Fibroblast of skin of right biceps (primary cell): ENCODE data around the gene ZNF334.
A peak's percentile ranks its signal among the peaks of the same experiment; 100 is the strongest.

Source experiments
- DNase-seq: peaks from one replicate; pipeline ENCODE4 v3.0.0-alpha.2; 2013

The ZNF334 gene

DNA sequence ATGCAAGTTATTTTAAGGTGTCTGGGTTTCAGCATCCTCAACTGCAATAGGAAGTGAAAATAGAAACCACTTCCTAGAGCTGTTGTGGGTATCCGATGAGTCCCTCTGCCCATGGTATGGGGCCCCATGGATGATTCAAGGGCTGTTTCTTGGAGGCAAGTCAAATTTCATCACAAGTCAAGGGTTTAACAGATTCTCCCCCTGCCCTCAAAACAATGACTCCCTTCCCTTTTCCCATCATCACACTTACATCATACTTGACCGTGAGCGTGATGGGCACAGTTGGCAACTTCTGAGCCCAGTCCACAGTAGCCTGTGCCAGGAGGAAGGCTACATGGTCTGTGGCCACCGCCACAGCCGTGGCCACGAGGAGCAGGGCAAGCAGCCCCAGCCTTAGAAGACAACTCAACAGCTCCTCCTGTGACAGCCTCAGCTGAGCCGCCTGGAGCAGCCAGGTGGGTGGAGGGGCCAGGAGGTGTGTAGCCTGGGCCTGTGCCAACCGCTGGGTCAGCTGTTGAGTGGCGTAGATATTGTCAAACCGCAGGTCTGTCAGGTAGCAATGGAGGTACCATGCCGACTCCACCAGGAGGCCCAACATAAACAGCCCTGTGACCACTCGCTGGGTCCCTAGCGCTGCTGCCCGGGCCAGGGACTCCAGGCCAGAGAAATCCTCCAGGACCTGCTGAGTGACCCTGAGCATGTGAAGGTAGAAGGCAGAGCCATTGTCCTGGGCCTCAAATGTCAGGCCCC is 31.9 kb upstream of the ZNF334 start:
- DNase-seq = peak; percentile 3

DNA sequence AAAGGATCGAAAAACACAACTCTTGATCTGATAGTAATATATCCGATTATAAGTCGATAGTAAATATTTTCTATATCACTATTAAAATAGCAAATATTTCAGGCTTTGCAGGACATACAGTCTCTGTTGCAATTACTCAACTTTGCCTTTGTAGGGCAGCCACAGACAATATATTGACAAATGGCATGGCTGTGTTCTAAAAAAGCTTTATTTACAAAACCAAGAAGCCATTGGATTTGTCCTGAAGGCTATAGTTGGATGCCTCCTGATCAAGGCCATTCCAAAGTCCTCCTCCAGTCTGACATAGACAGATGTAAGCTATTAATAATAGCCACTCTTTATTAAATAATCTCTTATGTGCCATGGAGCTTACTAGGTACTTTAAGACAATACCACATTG is 31.2 kb upstream of the ZNF334 start:
- no peak for DNase-seq

DNA sequence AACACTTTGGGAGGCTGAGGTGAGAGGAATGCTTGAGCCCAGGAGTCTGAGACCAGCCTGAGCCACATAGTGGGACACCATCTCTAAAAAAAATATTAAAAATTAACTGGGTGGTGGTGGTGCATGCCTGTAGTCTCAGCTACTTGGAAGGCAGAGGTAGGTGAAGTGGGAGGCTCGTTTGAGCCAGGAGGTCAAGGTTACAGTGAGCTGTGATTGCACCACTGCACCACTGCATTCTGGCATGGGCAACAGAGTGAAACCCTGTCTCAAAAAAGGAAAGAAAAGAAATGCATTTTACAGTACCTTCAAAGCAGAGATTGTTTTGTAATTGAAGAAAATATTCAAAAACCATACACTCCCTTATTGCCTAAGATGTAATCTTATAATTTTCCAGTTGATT is 30.6 kb upstream of the ZNF334 start:
- DNase-seq = no peak

DNA sequence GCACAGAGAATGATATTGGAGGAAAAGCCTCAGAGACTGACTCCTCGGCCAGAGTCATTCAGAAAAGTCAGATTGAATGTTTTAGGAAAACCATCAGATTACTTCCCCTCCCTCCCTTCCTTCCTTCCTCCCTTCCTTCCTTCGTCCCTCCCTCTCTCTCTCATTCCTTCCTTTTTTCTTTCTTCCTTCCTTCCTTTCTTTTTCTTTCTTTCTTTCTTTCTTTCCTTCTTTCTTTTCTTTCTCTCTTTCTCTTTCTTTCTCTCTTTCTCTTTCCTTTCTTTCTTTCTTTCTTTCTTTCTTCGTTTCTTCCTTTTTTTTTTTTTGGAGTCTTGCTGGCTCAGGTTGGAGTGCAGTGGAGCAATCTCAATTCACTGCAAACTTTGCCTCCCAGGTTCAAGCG is 29.7 kb upstream of the ZNF334 start:
- DNase-seq = no peak

DNA sequence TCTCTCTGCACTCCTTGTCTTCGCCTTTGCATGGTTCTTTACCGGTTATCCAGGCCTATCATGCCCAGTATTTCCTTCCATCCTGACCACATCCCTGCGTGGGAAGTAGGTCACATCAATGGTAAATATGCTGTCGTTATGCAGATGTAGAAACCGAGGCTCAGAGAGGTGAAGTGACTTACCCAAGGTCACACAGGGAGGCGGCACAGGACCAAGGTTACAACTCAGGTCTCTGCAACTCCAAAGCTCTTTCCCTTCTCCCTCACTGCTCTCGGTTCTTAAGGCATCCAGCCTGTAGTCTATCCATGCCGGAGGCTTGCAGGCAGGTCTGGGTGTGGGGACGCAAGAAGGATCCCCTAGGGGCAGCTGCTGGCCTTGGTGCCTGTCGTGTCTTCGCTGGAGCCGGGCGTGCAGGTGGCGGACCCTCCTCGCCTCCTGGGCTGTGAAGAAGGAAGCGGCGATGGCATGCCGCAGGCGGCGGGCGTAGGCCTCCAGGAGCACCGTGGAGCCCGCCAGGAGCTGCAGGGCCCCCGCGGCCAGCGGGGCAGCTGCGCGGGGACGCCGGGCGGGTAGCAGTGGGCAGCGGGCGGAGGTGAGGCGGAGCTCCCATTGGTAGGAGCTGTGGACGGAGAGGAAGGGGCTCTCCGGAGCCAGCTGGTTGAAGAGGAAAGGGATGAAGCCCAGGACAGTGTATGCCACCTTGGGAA is 28.0 kb upstream of the ZNF334 start:
- no peak for DNase-seq

GRCh38 chr20:46539113-46539512 is 25.8 kb upstream of the ZNF334 start:
- DNase-seq = no peak

DNA sequence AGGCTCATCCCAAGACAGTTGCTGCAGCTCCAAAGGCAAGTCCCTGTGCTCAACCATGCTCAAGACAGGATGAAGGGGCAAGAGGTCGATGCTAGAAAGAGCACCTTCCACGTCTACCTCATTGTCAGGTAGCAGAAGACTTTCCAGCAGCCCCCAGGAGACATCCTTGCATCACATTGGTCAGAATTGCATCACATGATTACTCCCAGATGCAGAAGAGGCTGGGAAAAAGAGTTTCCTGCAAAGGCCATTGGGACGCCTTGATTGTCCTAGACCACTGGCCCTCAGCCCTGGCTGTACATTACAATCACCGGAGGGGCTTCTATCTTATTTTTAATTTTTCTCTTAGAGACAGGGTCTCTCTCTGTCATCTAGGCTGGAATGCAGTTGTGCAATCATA is 17.3 kb upstream of the ZNF334 start:
- DNase-seq = no peak

DNA sequence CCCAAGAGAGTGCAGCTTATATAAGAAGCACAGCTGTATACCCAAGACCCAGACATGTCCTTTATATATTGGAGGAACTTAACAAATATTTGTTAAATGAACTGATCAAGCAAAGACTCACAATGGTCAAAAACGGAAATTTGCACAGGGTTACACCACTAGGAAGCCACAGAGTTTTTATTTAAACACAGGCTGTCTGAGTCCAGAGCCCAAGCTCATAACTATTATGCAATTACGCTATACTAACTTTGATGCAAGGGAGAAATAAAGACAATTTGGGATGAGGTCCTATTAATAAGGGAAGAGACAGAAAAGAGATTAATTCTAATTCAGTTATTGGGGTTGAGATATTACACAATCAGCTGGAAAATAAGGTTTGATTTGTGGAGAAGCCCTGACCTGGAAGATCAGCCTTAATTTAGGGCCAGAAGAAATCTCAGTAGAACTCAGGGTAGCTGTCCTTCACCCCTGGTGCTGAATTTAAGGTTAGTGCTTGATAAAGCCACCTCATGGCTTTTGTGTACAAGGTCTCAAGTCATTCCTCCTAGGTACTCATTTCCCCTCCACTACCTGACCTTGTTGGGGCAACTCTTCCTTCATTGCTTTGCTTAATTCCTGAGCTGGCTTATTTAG is 10.5 kb upstream of the ZNF334 start:
- DNase-seq = peak; percentile 7

- no peak for DNase-seq
Observed at GRCh38 chr20:46523108-46523507, 9.7 kb upstream of the ZNF334 start.

GRCh38 chr20:46520976-46521579 is 7.7 kb upstream of the ZNF334 start:
- DNase-seq = peak; percentile 30

GRCh38 chr20:46520540-46520939 is 7.2 kb upstream of the ZNF334 start:
- DNase-seq = no peak

DNA sequence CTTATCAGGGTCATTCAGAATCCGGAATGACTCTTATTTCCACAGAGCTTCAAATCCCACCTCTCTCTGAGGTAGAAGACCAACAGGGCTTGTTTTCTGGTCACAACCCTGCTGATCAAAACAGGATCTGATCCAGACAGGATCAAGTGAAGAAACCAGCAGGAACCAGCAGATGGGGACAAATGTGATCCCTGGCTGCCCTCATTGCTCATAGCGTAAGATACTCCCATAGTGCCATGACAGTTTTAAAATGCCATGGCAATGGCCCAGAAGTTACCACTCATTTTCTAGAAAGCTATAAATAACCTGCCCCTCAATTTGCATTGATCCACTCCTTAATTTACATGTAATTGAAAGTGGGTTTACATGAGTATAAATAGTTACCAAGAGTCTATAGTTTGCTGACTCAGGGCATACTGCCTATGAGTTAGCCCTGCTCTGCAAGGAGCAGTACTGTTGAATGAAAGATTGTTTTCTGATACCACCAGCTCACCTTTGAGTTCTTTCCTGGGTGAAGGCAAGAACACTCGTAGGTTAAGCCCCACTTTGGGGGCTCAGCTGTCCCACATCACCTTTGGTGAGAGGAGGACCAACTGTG is 6.2 kb upstream of the ZNF334 start:
- DNase-seq = no peak

GRCh38 chr20:46509523-46509922 is 3.8 kb downstream of the ZNF334 start:
- no peak for DNase-seq

GRCh38 chr20:46507760-46508407 is 5.5 kb downstream of the ZNF334 start:
- DNase-seq = no peak

- no peak for DNase-seq
Observed at GRCh38 chr20:46505506-46505905, 7.9 kb downstream of the ZNF334 start.

GRCh38 chr20:46501961-46502360 is 11.4 kb downstream of the ZNF334 start:
- no peak for DNase-seq

DNA sequence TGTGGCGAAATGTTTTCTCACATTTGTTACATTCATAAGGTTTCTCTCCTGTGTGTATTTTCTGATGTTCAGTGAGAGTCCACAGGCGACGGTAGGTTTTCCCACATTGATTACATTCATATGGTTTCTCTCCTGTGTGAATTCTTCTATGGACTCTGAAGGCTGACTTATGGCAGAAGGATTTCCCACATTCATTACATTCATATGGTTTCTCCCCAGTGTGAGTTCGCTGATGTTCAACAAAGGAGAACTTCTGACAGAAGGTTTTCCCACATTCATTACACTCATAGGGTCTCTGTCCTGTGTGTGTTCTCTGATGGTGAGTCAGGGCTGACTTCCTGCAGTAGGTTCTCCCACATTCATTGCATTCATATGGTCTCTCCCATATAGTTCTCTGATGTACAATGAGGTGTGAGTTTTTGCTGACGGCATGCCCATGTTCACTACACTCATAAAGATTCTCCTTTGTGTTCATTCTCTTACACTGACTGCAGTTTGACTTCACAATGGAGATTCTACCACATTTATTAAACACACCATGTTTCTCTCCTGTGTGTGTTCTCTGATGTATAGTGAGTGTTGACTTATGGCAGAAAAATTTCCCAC is 11.9 kb downstream of the ZNF334 start:
- DNase-seq = no peak

DNA sequence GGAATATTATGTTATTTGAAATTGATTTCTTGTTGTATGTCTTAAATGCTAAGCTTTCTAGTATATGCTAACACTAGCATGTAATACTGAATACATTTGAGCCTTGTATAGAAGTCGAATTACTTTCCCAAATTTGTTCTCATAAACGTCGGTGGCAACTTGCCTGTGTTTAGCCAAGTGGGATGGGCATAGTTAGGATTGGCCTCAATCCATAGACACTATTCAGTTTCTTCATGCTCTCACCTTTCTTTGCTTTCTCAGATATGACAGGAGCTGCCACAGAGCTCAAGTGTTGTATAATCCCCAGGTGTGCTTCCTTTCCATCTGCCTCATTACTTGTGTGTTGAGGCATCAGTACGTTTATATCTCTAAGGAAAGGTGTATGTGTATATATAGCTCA is 19.3 kb downstream of the ZNF334 start:
- no peak for DNase-seq

DNA sequence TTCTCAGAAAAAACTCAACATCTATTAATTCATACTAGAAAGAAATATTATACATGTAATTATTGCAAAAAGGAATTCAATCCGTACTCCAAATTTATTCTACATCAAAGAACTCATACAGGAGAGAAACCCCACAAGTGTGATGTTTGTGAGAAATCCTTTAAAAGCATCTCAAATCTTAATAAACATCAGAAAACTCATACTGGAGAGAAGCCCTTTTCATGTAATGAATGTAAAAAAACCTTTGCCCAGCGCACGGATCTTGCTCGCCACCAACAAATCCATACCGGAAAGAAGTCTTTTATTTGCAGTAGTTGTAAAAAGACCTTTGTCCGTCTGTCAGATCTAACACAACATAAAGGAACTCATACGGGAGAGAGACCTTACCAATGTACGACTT is 22.0 kb downstream of the ZNF334 start:
- DNase-seq = no peak

DNA sequence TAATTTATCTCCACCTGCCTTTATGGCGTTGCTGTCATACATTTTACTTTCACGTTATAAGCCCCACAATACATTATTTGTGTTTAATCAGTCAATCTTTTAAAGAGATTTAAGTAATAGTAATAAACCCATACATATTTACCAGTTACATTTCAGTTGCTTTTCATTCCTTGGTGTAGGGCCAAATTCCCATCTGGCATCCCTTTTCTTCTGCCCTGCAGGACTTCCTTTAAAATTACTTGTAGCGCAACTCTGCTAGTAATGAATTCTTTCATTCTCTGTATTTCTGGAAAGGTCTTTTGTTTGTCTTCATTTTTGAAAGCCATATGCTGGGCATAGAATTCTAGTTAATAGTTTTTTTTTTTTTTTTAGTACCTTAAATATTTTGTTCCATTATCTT is 24.9 kb downstream of the ZNF334 start:
- no peak for DNase-seq

- no peak for DNase-seq
Observed at GRCh38 chr20:46487628-46488027, 25.7 kb downstream of the ZNF334 start.

DNA sequence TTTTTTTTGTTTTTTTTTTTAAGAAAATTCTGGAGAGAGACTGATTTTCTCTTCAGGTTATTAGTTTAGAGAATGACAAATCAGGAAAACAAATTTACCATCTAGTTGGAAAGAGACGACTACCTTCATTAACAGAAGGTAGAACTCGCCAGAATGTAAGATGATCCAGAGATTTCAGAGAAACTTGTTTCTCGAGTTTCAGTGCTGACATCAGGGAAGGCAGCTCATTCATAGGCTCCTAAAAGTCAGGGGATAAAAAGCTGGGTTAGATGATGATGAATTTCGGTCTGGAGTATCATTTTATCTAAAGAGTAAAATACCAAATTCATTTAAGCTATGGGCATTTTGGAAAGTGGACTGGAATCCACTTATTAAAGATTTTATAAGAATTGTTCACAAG is 27.9 kb downstream of the ZNF334 start:
- DNase-seq = no peak
